Measurements from ENCODE around the gene PLAA.

DNA sequence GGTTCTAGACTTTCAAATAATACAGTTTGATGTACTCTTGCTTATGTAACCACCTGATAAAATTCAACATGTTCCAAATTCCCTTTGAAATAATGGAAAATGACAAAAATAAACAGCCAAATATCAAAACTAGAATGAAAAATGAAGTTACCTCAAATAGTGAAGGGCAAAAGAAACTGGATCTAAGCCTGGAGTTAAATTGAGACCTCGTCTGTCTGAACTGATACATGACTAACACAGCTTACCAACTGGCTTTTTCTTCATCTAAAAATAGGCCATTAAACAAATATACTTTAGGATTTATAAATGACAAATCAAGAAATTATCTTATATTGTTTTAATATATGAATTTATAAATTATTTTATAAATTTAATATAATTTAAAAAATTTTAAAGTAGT lies 42.4 kb downstream of the PLAA start:
- TF ChIP-seq POLR2A (IDR thresholded peaks at IDR 0.05) = no peak
- TF ChIP-seq POLR2AphosphoS5 (IDR thresholded peaks at IDR 0.05) = no peak

Data from suprapubic skin (tissue), 4 donors.